Fibroblast of skin of left quadriceps (primary cell): Measurements from ENCODE around the gene TNS1.

ENCODE experiments used
- DNase-seq, 2 experiments: peaks; one replicate each; pipeline ENCODE4 v3.0.0-alpha.2; 2013; ENCODE audit warnings: low read depth in 2 of 2

TNS1 gene

GRCh38 chr2:217899231-217900009, 103.4 kb downstream of the TNS1 start:
- DNase-seq, result peak; percentile 33 to 52

GRCh38 chr2:217897816-217898806, 104.7 kb downstream of the TNS1 start:
- DNase-seq, result no peak

DNA sequence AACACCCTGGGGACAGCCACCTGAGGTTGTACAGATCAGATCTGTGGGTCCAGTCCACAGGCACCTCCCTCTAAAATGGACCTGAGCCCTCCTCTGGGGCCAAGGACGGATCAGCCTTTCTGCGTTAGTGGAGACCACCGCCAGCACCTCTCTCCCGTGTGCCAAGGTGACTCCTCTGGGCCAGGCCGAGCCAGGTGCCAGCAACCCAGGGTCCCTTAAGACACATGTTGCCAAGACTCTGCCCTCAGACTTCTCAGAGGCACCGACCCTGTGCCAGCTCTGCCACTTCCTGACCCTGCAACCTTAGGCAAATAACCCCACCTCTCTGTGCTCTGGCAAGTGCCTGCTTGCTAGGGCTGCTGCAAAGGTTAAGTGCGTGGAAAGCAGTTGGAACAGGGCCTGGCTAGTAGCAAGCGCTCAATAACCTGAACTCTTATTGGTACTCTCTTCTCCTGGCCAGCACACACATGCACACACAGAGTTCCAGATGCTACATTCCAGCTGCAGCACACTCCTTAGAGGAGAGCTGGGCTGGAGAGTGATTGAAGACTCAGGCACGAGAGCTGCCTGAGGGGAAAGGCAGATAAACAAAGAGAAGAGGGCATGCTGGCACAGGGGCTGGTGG, 105.6 kb downstream of the TNS1 start:
- no peak for DNase-seq

- no peak for DNase-seq
Measured at GRCh38 chr2:217895070-217895635, 107.6 kb downstream of the TNS1 start.

- no peak for DNase-seq
Measured at GRCh38 chr2:217893440-217893839, 109.4 kb downstream of the TNS1 start.

GRCh38 chr2:217892560-217892959, 110.2 kb downstream of the TNS1 start:
- no peak for DNase-seq

DNA sequence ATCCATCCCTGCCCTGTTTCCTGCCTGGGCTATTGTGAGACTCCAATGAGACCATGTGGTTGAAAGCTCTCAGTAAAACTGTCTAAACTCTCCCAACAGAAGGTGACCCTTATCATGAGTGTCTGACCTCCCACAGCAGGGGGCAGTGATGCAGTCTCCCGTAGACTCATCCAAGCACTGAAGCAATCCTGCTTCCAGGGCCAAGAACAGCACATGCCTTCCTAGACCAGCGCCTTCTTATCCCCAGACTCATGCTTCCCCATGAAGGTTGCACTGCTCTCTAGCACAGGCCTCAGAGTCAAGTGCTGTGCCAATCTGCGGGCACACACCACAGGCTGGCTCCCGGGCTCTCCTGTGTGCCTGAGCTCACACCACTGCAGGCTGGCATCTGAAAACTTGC, 112.3 kb downstream of the TNS1 start:
- peak in 1 of 2 experiments; percentile 20 for DNase-seq

- no peak for DNase-seq
Measured at GRCh38 chr2:217889656-217890055, 113.1 kb downstream of the TNS1 start.

DNA sequence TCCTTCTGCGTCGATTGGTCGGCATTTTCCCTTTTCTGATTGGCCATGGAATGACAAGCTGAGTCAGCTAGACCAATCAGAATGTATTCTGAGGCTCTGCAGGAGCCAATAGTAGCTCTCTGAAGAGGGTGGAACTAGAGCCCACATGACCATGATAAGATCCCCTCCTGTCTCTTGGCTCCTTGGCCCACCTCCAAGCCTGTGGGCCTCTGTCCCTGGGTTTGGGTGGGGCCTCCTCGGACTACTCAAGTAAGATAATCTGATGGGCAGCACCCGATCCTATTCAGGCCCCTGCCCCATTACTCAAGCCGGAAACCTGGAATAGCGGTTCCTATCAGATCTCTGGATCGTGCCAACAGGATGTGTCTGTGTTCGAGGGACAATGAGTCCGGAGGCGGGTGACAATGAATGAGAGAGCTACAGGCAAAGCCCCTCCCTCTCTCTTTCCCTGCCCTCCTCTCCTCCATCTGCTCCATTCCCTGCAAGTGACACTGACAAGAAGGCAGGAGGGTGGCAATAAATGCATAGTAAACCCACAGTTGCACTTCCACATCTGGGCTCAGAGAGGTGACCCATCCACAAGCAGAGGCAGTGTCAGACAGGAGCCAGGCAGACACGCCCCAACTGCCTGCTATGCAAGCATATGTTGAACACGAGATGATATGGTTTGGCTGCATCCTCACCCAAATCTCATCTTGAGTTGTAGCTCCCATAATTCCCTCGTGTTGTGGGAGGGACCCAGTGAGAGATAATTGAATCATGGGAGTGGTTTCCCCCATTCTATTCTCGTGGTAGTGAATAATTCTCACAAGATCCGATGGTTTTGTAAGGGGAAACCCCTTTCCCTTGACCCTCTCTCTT, 114.7 kb downstream of the TNS1 start:
- DNase-seq, result no peak

DNA sequence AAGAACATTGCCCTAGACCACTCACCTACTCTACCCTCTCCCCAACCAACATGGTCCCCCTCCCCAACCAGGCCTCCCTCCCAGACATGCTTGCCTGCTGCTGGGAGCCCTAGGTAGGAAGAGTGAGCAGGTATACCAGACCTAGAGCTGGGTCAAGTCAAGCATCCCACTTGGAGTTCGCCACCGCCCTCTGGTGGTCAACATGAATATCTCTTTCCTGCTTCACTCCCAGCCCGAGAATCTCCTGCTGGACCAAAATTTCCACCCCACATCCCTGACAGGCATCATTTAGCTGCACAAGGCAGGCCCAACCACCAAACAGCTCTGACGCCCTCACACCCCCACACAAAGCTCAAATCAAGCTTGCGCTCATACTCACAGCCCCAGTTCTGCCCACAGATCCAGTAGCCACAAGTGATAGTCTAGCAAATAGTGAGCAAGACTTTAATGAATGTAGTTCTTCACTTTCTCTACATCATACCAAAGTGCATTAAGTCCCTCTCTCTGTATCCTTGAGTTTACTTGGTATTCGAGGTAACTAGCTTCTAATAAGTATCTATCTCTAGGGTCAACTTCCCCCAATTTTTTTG, 116.0 kb downstream of the TNS1 start:
- peak; percentile 38 for DNase-seq

DNA sequence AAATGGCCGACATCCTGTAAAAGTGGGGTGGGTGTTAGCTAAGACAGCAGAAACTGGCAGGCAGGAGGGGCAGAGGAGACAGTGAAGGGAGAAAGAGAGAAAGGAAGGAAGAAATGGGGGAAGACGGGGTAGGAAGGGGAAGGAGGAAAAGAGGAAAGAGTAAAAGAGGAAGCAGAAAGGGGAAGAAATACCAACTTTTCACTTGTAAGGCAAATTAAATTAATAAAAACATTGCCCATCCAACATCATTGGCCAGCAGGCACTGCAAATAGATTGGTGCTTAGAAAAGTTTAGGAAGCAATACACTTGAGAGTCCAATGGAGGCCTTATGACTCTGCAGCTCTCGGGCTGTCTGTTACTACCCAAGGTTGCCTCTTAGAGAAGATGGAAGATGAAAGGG, 116.7 kb downstream of the TNS1 start:
- no peak for DNase-seq

GRCh38 chr2:217884985-217885384, 117.8 kb downstream of the TNS1 start:
- no peak for DNase-seq

DNA sequence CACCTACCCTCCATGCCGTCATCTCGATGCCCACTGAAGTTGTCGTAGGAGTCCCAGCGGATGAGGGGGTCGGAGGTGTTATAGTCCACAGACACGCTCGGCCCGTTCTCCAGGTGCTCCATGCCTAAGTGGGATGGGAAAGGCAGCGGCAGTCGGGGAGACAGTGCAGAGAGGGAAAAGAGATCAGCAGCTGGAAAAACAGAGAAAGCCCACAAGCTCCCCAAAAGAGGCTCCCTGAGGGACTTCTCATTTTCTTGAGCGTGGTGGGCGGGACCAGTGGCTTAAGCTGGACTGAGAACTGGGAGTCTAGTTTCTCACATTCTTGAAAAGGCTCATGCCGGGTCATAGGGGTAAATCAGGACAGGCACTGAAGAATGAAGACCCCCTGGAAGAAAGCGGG, 121.9 kb downstream of the TNS1 start:
- DNase-seq, result no peak

- DNase-seq, result no peak
Measured at GRCh38 chr2:217880287-217880889, 122.4 kb downstream of the TNS1 start.

DNA sequence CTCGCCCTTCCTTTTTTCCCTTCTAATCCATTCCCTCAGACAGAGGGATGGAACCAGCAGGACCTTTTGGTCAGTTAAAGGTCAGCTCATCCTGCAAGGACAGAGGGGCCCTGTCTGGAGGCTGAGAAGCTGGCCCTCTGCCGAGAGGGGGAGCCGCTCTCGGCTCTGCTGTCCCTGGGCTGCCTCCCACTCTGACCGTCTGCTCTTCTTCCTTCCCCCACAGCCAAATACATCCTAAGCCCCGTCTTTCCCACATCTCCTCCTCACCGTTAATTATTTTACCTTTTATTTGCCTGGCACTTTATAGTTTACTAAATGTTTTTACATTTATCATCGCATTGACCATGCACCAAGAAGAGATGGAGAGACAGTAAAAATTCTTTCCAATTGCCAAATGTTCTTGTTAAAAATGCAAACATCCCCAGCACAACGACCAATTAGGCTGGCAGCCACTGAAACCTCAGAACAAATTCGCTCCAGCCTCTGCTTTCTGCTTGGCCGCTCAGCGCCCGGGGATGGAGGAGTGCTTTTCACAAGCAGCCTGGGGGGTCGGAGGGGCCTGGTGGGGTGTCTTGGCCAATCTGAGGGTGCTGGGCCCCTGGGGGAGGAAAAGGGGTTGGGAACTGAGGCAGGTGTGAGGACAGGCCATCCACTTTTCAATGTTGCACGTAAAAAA, 123.7 kb downstream of the TNS1 start:
- no peak for DNase-seq

DNA sequence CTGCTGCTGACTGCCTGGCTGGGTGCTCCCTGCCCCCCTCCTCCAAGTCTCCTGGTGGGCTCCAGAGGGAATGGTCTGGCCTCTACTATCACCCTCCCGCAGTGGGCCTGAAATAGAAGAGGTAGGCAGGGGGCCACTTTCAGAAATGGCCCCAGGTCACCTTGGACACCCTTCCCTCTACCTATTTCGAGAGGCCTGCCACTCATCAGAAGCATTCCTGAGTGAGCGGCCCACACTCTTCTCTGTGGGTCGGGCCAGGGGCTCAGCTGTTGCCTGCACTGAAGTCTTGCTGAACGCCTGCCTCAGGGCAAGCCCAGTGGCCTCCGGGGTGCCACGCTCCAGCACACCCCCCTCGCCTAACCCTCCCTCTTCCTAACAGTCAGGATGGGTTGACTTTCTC, 124.9 kb downstream of the TNS1 start:
- DNase-seq, result no peak

GRCh38 chr2:217876253-217876570, 126.6 kb downstream of the TNS1 start:
- no peak for DNase-seq

- no peak for DNase-seq
Measured at GRCh38 chr2:217875556-217876252, 127.1 kb downstream of the TNS1 start.

DNA sequence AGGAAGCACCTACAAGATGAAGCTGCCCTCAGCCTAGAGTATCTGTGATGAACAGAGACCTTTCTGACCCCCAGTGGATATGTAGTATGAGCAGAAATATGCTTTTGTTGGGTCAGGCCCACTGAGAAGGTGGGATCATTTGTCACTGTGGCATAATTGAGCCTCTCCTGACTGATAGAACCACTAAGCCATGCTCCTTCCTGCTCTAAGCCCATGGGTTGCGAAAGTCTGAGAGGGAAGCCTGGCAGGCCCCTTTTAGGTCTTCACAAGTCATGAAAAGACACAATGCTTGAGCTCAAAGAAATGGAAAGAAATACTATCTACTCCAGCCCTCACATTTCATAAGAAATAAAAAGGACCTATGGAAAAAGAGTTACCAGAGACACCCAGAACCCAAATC, 127.7 kb downstream of the TNS1 start:
- no peak for DNase-seq
